Posterior vena cava (tissue), 2 donors: Measurements from ENCODE around the gene ASB7. TPM values are rescaled to one million over a fixed set of nuclear protein-coding genes. Genes with fewer than 3 reads are reported as not detected.

Experiments used
- DNase-seq: peaks from one replicate; pipeline ENCODE4 v3.0.0-alpha.2; 2020; ENCODE audit warnings: low spot score
- intact Hi-C, 2 donors: fragments of 100-400 bp; cut with DNase I; formaldehyde crosslinking; loops; one replicate each; pipeline versions ENCODE4 v1.14.1 to v1.14.2; 2022 to 2023
- total RNA-seq, 2 donors: library from RNA; stranded (reverse); fragmentation: NEBNext Ultra II Directional; extraction: Animal tissue kit (Norgen Biotek cat#: 25700); gene quantifications; one replicate each; pipeline ENCODE4 v1.2.1, GENCODE V29; 2021
- donor health status: DM: yes; HTN: yes; CAD: no.
- donor health status: DM: yes; HTN: yes; CAD: no.

Gene ASB7
- total RNA-seq, 2 donors from 2014 or later = 8.8 to 10.2 TPM

DNA sequence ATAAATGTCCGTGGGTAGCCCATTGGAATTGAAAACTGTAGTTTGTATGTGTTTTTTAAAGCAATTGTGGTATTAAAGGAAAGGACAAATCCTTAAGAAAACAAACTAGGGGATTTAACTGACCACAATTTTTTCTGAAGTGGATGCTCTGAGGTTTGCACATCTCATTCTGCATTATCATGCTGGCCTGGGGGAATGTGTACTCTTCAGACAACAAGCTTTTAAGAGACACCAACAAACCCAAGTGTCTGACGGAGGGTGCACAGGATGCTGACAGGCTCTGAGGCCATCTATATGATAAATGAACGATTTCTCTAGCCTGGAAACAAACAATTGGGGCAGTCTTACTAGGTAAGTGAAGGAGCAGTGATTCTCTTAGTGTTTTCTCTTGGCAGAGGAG, 9.5 kb upstream of the ASB7 start:
- no peak for DNase-seq

DNA sequence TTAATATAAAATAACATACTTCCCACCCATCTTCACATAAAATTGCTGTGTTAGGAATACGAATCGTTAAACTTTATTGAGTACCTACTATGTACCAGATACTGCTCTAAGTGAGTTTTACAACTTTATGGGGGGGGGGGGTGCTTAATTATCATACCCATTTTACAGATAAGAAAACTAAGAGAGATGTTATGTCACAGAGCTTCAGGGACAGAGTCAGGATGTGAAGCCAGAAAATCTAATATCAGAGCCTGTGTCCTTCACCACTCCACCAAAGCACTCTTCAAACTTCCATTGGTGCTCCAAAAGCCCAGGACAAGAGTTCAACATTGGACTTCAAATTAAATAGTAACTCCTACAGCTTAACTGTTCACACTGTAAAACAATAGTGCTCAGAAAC, 9.0 kb upstream of the ASB7 start:
- no peak for DNase-seq
- intact Hi-C loops = no loop called here

More for the DNA sequence above, 9.5 kb upstream of the ASB7 start:
- intact Hi-C loops = no loop called here

DNA sequence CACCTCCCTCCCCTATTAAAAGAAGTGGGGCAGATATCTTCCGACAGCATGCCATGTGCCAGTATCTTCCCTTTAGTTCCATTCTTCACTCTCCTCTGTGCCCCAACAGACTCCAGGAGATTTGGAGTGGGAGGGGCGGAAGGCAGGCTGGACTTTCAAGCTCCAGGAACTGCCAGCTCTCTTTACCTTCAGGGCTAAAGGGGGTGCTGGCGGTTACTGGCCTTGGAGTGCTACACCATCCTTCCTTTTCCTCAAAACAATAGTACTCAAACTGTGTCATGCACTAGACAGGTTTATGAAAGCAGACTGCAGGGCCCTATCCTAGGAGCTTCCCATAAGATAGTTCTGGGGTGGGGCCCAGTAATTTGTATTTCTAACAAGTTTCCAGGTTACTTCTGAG, 6.4 kb upstream of the ASB7 start:
- intact Hi-C loops = no loop called here
- DNase-seq = no peak

DNA sequence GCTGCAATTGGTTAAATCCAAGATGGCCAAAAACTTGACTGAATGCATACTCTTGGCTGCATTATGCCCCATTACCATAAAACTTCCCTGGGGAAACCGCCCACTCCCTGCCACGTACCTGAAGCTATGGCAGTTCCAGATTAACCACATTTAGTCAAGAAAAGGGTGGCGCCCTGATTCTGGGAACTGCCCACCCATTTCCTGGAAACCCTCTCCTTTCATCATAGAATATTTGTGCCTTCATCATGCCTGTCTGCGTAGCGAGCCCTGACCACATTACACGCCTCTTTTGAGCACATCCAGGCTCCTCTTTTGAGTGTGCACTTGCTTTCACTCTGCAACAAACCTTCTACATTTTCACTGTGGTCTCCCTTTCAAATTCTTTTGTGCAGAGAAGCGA, 5.6 kb upstream of the ASB7 start:
- intact Hi-C loops = no loop called here
- no peak for DNase-seq

DNA sequence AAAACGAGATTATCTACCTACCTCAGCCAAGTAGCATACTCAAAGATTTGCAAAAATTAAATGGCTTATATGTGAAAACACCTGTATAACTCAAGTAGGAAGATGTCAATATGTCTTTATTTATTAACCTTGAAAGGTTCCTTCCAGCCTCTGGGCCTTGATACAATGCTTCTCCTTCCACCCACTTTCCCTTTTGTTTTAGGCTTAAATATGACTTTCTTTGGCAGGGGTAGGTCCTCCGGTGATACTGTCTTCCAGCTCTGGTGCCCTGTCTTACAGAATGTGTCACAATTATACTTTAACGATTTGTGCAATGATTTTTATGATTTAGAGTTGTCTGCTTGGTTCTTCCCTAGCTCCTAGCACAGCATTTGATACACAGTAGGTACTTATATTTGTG, 4.5 kb upstream of the ASB7 start:
- intact Hi-C loops = no loop called here
- no peak for DNase-seq

DNA sequence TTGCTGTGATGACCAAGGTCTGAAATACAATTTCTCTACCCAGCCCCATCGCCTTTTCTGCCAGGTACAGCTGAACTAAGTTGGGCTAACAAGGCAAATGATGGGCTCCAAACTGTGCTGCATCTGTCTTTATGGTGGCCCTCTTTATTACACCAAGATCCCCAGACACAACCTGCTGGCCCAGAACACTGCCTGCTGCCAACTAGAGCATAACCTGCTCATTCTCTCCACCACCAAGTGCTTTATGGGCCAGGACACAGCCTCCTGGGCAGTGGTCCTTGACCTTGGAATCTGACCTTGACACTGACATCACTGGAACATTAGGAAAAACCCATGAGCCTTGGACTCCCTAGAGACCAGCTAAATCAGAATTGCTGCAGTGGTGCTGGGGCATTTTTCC, 3.7 kb upstream of the ASB7 start:
- intact Hi-C loops = no loop called here

DNA sequence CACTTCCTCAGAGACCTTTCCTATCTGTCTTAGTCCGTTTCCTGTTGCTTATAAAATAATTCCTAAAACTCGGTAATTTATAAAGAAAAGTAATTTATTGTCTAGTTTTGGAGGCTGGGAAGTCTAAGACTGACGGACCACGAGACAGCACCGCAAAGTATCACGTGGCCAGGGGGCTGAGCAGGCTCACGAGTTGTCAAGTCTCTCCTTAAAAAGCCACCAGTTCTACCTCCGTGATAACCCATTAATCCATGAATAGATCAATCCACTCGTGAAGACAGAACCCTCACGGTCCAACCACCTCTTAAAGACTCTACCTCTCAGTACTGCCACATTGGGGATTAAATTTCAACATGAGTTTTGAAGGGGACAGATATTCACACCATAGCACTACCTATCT, 1.2 kb upstream of the ASB7 start:
- intact Hi-C loops = no loop called here
- DNase-seq = no peak

More for the DNA sequence above, 3.7 kb upstream of the ASB7 start:
- DNase-seq = no peak

DNA sequence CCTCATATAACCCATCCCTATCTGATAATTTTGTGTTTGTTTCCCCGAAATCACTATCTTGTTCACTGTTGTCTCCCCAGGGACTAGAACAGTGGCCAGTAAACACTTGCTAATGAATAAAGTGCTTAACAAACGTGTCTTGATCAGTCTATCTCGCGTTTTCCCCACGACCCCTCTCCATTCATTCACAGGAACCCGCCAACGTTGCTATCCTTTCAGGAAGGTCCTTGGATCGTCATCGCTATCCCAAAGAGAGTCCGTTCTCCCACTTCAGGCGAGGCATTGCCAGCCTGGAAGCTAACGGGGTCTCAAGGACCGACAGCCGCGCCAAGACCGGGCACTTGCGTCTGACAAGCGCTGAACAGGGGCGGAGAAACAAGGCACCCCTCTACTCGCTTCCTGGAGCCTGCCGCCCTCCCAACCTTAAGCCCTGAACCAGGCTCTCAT, 749 bp upstream of the ASB7 start:
- intact Hi-C loops = no loop called here
- DNase-seq = no peak

DNA sequence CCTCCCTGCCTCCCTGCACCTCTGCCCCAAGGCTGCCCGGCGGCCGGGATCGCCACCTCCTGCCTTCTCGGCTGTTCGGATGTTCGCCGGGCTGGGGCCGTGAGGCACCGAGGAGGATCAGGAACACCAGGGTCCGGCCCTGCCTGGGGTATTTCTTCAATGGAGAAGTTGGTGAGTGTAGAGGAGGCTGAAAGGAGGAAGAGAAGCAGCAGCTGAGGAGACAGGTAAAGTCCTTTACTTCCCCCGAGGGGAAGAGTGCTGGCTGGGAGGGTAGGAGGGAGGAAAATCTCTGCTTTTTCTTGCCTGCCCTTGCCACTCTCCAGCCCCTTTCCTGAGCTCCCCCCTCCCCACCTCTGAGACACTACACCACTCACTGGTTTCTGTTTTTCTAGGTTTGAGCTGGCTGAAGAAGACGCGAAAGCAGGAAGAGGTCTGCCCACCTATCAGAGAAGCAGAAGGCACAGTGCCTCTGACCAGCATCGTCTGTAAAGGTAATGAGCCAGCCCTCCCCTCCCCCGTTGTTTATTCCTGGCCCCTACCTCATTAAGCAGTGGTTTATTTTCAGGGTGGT, 519 bp downstream of the ASB7 start:
- DNase-seq = no peak
- intact Hi-C loops = no loop called here

DNA sequence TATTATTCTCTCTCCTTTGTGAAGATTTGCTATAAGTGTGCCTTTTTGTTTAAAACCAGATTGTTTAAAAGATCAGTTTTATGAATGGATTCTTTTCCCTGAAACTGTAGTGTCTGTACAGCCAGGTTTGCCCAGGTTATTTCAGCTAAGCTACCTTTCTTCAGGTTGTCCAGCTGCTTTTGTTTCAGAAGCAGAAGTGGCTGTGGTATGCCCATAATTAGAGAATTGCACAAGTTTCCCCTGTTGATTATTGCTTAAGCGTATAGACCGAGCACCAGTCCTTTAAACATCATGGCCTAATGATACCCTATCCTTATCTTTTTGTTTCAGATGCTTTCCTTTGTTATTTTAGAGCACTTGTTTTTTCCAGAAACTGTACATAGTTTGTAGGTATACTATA, 10.2 kb downstream of the ASB7 start:
- intact Hi-C loops = no loop called here
- DNase-seq = no peak

DNA sequence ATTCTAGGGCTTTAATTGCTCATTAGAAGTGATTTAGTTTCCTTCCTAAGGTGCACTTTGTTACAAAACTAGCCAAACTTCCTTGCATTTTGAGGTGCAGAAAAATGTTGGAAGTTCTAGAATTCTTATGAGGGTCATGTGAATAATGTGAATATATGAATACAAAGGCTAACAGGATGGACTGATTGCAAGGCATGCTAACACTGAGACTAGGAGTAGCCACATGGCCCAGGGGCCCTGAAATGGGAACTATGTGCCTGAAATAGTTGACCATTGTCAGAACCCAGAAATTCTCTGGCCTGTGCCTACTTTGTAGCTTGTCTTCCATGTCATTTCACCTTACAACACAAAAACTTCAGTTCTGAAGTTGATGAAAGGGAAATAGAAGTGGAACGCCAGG, 10.8 kb downstream of the ASB7 start:
- DNase-seq = no peak
- intact Hi-C loops = no loop called here

DNA sequence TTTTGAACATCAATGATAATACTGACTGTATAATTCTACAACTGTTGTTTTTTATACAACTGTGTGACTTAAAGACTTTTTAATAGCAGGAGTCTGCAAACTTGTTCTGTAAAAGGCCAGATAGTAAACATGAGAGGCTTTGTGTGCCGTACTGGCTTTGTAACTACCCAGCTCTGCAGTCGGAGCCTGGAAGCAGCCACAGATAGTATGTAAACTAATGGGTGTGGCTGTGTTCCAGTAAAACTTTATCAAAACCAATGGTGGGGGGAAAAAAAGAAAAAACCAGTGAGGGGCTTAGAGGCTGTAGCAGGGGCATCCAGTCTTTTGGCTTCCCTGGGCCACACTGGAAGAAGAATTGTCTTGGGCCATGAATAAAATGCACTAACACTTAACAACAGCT, 11.9 kb downstream of the ASB7 start:
- intact Hi-C loops = no loop called here
- no peak for DNase-seq

DNA sequence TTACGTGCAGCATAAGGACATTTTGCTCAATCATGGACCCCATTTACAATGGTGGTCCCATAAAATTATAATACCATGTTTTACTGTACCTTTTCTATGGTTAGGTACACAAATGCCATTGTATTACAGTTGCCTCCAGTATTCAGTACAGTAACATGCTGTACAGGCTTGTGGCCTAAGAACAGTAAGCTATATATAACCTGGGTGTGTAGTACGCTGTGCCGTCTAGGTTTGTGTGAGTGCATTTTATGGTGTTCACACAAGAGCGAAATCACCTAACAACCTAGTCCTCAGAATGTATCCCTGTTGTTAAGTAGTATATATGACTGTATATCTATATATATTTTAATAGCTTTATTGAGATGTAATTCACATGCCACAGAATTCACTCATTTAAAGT, 12.5 kb downstream of the ASB7 start:
- intact Hi-C loops = no loop called here
- no peak for DNase-seq

DNA sequence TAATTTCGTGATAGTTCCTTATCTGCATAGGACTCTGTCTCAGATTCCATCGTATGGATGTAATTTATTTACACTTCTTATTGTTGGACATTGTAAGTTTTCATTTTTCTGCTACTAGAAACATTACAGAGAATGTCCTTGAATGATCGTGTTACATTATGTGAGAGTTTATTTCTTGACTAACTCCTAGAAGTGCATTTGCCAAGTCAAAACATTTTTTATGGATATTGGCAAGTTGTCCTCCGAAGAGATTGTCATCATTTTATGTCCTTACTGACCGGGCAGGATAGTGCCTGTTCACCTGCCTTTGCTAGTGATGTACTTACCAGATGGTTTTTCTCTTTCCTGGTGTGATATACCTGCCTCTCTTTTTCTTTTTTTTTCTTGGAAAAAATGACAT, 13.4 kb downstream of the ASB7 start:
- DNase-seq = no peak
- intact Hi-C loops = no loop called here

DNA sequence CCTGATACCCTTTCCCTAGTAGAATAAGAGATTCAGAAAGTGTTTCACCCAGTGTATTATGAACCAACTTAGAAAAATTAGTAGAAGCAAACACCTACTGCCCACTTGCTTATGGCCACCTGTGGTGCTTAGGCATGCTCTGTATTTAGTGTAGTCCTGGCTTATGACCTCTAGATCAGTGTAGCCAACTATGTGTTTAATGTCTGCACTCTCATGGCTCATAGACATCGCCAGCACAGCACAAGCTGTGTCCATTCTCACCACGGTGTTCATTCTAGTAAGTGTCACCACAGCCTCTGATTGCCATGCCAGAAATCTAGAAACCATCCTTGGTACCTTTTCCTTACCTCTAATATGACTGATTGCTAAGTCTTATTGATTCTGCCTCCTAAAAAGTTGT, 14.3 kb downstream of the ASB7 start:
- intact Hi-C loops = no loop called here
- no peak for DNase-seq

DNA sequence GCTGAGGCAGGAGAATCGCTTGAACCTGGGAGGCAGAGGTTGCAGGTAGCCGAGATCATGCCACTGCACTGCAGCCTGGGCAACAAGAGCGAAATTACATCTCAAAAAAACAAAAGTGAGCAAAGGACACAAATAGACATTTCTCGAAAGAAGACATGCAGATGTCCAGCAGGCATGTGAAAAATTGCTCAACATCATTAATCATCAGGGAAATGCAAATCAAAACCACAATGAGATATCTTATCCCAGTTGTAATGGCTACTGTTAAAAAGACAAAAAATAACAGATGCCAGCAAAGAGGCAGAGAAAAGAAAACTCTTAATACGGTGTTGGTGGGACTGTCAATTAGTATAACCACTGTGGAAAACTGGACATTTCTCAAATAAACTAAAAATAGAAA, 20.9 kb downstream of the ASB7 start:
- intact Hi-C loops = loop anchor here (10.0 kb wide), 1 partner anchor 382 kb away; no protein-coding TSS in a partner anchor
- no peak for DNase-seq

DNA sequence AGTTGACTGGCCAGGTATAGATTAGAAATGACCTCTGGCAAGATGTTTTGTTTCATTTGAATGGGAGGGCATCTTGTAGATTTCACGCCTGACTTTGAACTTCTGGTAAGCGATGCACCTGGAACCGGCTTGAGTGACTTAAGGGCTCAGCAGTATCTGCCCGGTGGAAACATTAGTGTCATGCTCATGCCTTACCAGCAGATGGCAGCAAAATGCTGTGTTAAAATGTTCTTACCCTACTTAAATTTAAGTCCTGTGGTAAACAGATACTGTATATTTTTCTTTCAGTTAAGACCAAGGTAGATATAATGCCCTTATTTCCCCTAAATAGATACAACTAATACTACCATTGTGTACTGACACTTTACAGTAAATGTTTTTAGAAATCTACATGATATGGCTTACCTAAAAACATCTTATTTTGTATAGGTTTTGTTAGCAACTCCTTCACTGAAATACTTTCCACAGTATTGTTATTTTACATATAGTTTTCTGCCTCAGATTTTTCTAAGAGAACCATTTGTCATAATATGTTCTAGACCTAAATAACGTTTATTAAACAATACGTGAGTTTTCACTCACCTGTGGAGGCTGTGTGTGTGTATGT, 25.5 kb downstream of the ASB7 start:
- intact Hi-C loops = loop anchor here (5.0 to 10.0 kb wide), 2 partner anchors 244 to 377 kb away; no protein-coding TSS in a partner anchor
- DNase-seq = no peak

DNA sequence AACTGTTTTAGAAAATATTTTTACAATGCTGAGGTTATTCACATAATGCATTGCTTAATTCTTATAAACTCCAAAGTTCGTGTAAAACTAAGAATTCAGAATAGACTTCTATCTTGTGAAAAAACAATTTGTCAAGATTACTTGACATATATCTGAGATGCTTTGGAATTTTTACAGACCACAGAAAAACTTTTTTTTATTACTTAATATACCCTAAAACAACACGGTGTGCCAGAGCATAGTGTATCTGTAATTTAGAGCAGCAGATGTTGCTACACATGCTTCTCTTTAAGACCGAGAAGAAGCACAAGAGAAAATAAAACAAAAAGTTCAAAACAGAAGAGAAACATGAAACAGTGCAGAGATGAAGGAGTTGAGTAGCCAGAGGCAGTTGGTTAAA, 26.4 kb downstream of the ASB7 start:
- no peak for DNase-seq
- intact Hi-C loops = loop anchor here (5.0 to 10.0 kb wide), 2 partner anchors 244 to 376 kb away; no protein-coding TSS in a partner anchor

DNA sequence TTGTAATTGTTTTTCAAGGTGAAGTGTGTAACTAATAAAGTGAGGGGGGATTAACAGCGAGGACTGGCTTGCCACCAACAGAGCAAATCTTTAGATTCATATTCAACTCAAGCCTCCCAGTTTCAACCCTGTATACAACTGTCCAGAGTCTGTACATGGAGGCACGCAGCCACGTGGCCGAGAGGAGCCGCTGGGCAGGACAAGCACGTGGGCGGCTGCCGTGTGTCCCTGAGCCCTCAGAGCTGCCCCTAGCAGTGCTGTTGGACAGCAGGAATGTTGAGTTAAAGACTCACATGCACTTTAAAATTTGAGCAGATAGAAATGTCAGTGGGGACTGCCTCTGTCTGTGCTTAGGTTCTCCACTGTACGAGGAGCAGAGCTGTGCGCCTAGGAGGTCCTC, 29.4 kb downstream of the ASB7 start:
- intact Hi-C loops = loop anchor here in 1 of 2 donors (10.0 kb wide), 1 partner anchor 253 kb away; no protein-coding TSS in a partner anchor
- DNase-seq = no peak

DNA sequence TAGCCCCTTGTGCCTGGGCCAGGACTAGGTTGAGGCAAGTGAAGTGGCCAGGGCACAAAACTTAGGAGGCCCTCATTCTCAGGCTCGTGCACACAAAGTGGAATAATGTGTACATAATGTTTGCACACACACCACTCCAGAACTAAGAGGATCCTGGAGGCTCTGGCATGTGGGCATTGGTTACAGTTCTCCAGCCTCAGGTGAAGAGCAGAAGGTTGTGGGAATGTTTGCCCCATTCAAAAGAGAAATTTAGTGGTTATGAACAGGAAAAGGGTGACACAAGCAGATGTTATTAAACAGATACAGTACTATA, 31.3 kb downstream of the ASB7 start:
- no peak for DNase-seq
- intact Hi-C loops = loop anchor here in 1 of 2 donors (10.0 kb wide), 1 partner anchor 251 kb away; no protein-coding TSS in a partner anchor

DNA sequence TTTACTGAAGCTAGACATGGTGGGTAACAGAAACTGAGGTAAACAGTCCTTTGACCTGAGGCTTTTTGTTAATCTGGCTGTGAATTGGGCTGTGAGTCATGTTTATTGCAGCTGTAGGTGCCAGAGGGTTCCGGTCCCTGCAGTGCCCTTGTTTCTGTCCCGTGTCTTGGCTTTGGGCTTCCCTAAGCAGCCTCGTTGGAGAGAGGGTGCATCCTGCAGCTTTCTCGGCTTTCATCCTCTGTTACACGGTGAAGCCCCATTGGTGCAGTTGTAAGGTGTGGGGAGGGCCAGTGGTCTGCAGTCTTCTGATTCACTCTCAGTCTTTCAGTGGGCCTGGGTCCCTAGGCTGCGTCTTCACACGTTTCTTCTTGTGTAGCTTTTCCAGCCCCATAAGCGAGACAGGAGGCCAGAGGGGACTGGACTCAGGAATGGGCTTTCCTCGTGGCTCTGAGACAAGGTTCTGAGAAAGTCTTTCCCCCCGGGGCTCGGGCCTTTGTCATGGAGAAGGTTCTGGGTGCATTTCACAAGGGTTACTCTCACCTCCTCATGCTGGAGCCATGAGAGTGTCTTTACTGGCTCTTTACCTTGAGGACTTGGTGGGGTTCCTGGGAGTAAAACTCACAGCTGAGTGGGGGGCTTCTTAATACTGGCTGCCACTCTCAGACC, 33.1 kb downstream of the ASB7 start:
- no peak for DNase-seq
- intact Hi-C loops = loop anchor here in 1 of 2 donors (10.0 kb wide), 1 partner anchor 249 kb away; no protein-coding TSS in a partner anchor
